Neural cell (in vitro differentiated cells): Measurements from ENCODE around the gene ATF2. TPM values are rescaled to one million over a fixed set of nuclear protein-coding genes. Genes with fewer than 3 reads are reported as not detected.

Experiments
- H2AFZ ChIP-seq: fragments of 200-600, 300-800 bp; sonication (generic), shearing (Covaris generic); 2 replicates; pipeline ENCODE4 v1.6.0; 2014; ENCODE audit warnings: low read depth, mild to moderate bottlenecking, antibody characterized with exemption, low read length, moderate library complexity
- H3F3A ChIP-seq: fragments of 200-600 bp; shearing (Covaris generic); 2 replicates; pipeline ENCODE4 v1.6.1; 2016; ENCODE audit warnings: mild to moderate bottlenecking, moderate library complexity, mixed read lengths, antibody characterized with exemption, low read length; ENCODE audit not compliant: insufficient read depth, poor library complexity, severe bottlenecking
- H3K27ac ChIP-seq: fragments of 200-600, 300-800 bp; sonication (generic), shearing (Covaris generic); 2 replicates; pipeline ENCODE4 v1.5.1; 2014; ENCODE audit warnings: mild to moderate bottlenecking, low read length, moderate library complexity
- H3K27me3 ChIP-seq: fragments of 300-800, 200-600 bp; sonication (generic), shearing (Covaris generic); 2 replicates; pipeline ENCODE4 v1.6.0; 2014; ENCODE audit warnings: mild to moderate bottlenecking, low read depth, low read length, moderate library complexity; ENCODE audit not compliant: insufficient read depth
- H3K36me3 ChIP-seq: fragments of 300-800, 200-600 bp; sonication (generic), shearing (Covaris generic); 2 replicates; pipeline ENCODE4 v1.5.1; 2014; ENCODE audit warnings: mild to moderate bottlenecking, antibody characterized with exemption, low read length, moderate library complexity; ENCODE audit not compliant: insufficient read depth
- H3K4me2 ChIP-seq: fragments of 300-800, 200-600 bp; sonication (generic), shearing (Covaris generic); 2 replicates; pipeline ENCODE4 v1.6.0; 2014; ENCODE audit warnings: mild to moderate bottlenecking, low read length
- H3K4me3 ChIP-seq: fragments of 300-800, 200-600 bp; sonication (generic), shearing (Covaris generic); 2 replicates; pipeline ENCODE4 v1.5.1; 2014; ENCODE audit warnings: mild to moderate bottlenecking, low read length, moderate library complexity
- H3K79me2 ChIP-seq: fragments of 200-600 bp; shearing (Covaris generic); replicated peaks from 2 replicates; pipeline ENCODE4 v1.6.0; 2014; ENCODE audit warnings: mild to moderate bottlenecking, low read length, moderate library complexity; ENCODE audit not compliant: insufficient read depth
- H3K9ac ChIP-seq: fragments of 300-800, 200-600 bp; sonication (generic), shearing (Covaris generic); 2 replicates; pipeline ENCODE4 v1.6.1; 2016; ENCODE audit warnings: mild to moderate bottlenecking, low read length, mixed read lengths
- H3K9me2 ChIP-seq: fragments of 200-600 bp; shearing (Covaris generic); 2 replicates; pipeline ENCODE4 v1.6.1; 2016; ENCODE audit warnings: mild to moderate bottlenecking, low read length, mixed read lengths; ENCODE audit not compliant: insufficient read depth
- H3K9me3 ChIP-seq: fragments of 200-600, 300-800 bp; sonication (generic), shearing (Covaris generic); 2 replicates; pipeline ENCODE4 v1.6.1; 2016; ENCODE audit warnings: mild to moderate bottlenecking, mixed run types, low read length, moderate library complexity, mixed read lengths
- H4K20me1 ChIP-seq: fragments of 200-600 bp; shearing (Covaris generic); 2 replicates; pipeline ENCODE4 v1.6.1; 2016; ENCODE audit warnings: mild to moderate bottlenecking, mixed run types; ENCODE audit not compliant: insufficient read depth
- EP300 ChIP-seq: fragments of 450-650 bp; conservative IDR thresholded peaks from 2 replicates; pipeline ENCODE4 v1.6.1; 2014; ENCODE audit warnings: antibody characterized with exemption, mild to moderate bottlenecking, moderate library complexity; ENCODE audit not compliant: poor library complexity, severe bottlenecking
- EZH2 ChIP-seq: fragments of 200-600, 300-800 bp; shearing (Covaris generic), sonication (generic); IDR thresholded peaks from 2 replicates; pipeline ENCODE4 v1.6.1; 2014; ENCODE audit warnings: antibody characterized with exemption, low read length, borderline replicate concordance, mild to moderate bottlenecking; ENCODE audit not compliant: insufficient read depth, poor library complexity, severe bottlenecking
- MXI1 ChIP-seq: fragments of 450-650 bp; conservative IDR thresholded peaks from 2 replicates; pipeline ENCODE4 v1.6.1; 2014; ENCODE audit warnings: antibody characterized with exemption, mild to moderate bottlenecking; ENCODE audit not compliant: poor library complexity, severe bottlenecking
- POLR2AphosphoS5 ChIP-seq: IDR thresholded peaks from 2 replicates; pipeline ENCODE4 v1.6.1; 2012
- RAD21 ChIP-seq: fragments of 450-650 bp; conservative IDR thresholded peaks from 2 replicates; pipeline ENCODE4 v1.6.1; 2014; ENCODE audit warnings: antibody characterized with exemption, mild to moderate bottlenecking, moderate library complexity
- SMC3 ChIP-seq: fragments of 450-650 bp; conservative IDR thresholded peaks from 2 replicates; pipeline ENCODE4 v1.6.1; 2014; ENCODE audit warnings: antibody characterized with exemption, mild to moderate bottlenecking, moderate library complexity; ENCODE audit not compliant: poor library complexity
- TAF1 ChIP-seq: IDR thresholded peaks from 2 replicates; pipeline ENCODE4 v1.6.1; 2012; ENCODE audit warnings: low read depth
- polyA plus RNA-seq: library from polyadenylated mRNA; depleted of rRNA; stranded (reverse); fragments of >200 nt; gene quantifications from 2 replicates; pipeline ENCODE4 v1.2.3, GENCODE V29; 2014
- TF ChIP-seq, protein P1 (sequence below): IDR thresholded peaks from 2 replicates; pipeline ENCODE4 v1.6.1; 2012; ENCODE audit warnings: borderline replicate concordance
- TF ChIP-seq, protein P2 (sequence below): fragments of 450-650 bp; IDR thresholded peaks from 2 replicates; pipeline ENCODE4 v1.5.1; 2014; ENCODE audit warnings: antibody characterized with exemption, mild to moderate bottlenecking, moderate library complexity; ENCODE audit not compliant: poor library complexity, severe bottlenecking

The ATF2 gene
- polyA plus RNA-seq, 1 donor from 2014 or later, result 93.4 TPM

DNA sequence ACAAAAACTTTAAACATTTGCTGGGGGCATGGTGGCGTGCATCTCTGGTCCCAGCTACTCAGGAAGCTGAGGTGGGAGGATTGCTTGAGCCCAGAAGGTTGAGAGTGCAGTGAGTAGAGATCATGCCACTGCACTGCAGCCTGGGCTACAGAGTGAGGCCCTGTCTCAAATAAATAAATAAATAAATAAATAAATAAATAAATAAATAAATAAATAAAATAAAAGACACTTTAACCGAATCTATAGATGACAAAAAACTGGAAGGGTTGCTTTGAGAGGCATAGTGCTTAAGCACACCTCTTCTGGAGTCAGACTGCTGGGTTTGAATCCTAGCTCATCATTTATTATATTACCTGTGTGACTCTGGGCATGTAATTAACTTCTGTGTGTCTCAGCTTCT, 141.6 kb downstream of the ATF2 start:
- Histone ChIP-seq H3K36me3 (no peaks in the 10 kb centered on the region), H3K79me2 (no peaks in the 10 kb centered on the region), H3K27me3 (no peaks in the 10 kb centered on the region), H3K9ac (no peak overlapping the region), H3F3A (no peaks in the 10 kb centered on the region), H3K9me2 (no peaks in the 10 kb centered on the region), H3K4me2 (no peak overlapping the region), H2AFZ (no peak overlapping the region), H3K4me3 (no peak overlapping the region), H3K27ac (no peak overlapping the region), H4K20me1 (no peaks in the 10 kb centered on the region), H3K9me3 (no peaks in the 10 kb centered on the region)
- TF ChIP-seq, protein P1, sequence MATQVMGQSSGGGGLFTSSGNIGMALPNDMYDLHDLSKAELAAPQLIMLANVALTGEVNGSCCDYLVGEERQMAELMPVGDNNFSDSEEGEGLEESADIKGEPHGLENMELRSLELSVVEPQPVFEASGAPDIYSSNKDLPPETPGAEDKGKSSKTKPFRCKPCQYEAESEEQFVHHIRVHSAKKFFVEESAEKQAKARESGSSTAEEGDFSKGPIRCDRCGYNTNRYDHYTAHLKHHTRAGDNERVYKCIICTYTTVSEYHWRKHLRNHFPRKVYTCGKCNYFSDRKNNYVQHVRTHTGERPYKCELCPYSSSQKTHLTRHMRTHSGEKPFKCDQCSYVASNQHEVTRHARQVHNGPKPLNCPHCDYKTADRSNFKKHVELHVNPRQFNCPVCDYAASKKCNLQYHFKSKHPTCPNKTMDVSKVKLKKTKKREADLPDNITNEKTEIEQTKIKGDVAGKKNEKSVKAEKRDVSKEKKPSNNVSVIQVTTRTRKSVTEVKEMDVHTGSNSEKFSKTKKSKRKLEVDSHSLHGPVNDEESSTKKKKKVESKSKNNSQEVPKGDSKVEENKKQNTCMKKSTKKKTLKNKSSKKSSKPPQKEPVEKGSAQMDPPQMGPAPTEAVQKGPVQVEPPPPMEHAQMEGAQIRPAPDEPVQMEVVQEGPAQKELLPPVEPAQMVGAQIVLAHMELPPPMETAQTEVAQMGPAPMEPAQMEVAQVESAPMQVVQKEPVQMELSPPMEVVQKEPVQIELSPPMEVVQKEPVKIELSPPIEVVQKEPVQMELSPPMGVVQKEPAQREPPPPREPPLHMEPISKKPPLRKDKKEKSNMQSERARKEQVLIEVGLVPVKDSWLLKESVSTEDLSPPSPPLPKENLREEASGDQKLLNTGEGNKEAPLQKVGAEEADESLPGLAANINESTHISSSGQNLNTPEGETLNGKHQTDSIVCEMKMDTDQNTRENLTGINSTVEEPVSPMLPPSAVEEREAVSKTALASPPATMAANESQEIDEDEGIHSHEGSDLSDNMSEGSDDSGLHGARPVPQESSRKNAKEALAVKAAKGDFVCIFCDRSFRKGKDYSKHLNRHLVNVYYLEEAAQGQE, result no peak
- TF ChIP-seq RAD21, result no peak
- no peak for TF ChIP-seq MXI1
- TF ChIP-seq POLR2AphosphoS5, result no peak
- no peak for TF ChIP-seq EP300
- TF ChIP-seq, protein P2, sequence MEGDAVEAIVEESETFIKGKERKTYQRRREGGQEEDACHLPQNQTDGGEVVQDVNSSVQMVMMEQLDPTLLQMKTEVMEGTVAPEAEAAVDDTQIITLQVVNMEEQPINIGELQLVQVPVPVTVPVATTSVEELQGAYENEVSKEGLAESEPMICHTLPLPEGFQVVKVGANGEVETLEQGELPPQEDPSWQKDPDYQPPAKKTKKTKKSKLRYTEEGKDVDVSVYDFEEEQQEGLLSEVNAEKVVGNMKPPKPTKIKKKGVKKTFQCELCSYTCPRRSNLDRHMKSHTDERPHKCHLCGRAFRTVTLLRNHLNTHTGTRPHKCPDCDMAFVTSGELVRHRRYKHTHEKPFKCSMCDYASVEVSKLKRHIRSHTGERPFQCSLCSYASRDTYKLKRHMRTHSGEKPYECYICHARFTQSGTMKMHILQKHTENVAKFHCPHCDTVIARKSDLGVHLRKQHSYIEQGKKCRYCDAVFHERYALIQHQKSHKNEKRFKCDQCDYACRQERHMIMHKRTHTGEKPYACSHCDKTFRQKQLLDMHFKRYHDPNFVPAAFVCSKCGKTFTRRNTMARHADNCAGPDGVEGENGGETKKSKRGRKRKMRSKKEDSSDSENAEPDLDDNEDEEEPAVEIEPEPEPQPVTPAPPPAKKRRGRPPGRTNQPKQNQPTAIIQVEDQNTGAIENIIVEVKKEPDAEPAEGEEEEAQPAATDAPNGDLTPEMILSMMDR, result no peak
- no peak for TF ChIP-seq EZH2
- TF ChIP-seq SMC3, result no peak
- TF ChIP-seq TAF1, result no peak

DNA sequence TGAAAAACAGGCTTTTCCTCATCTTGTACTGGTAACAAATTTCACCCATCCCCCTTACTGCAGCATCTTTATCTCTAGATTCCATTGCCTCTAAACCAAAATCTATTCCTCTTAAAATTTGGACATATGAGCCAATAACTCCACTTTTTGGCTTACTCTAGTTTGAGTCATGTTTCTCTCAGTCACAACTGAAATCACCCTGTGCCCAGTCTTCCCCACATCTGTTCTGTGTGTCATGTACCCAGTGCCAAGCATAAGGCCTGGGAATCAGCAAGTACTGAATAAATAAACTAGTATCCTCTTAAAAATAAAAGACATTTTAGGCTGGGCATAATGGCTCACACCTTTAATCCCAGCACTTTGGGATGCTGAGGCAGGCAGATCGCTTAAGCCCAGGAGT, 142.1 kb downstream of the ATF2 start:
- TF ChIP-seq POLR2AphosphoS5, result no peak
- no peak for TF ChIP-seq SMC3
- TF ChIP-seq, protein P2, result no peak
- TF ChIP-seq EZH2, result no peak
- TF ChIP-seq RAD21, result no peak
- TF ChIP-seq TAF1, result no peak
- no peak for TF ChIP-seq MXI1
- no peak for TF ChIP-seq EP300
- Histone ChIP-seq H4K20me1 (no peaks in the 10 kb centered on the region), H3K9me2 (no peaks in the 10 kb centered on the region), H3K36me3 (no peaks in the 10 kb centered on the region), H3K9ac (no peak overlapping the region), H3K4me2 (no peak overlapping the region), H3K27ac (no peak overlapping the region), H3K27me3 (no peaks in the 10 kb centered on the region), H3F3A (no peaks in the 10 kb centered on the region), H2AFZ (no peak overlapping the region), H3K79me2 (no peaks in the 10 kb centered on the region), H3K9me3 (no peaks in the 10 kb centered on the region), H3K4me3 (no peak overlapping the region)
